H1 (cell line): ENCODE results near the gene IGLL5. TPM values are rescaled to one million over a fixed set of nuclear protein-coding genes. Genes with fewer than 3 reads are reported as not detected.
"Not testable (repeated sequence)": the region's sequence is repeated elsewhere in the genome, so short reads cannot be mapped to it uniquely, and the experiment has no call there.

Source experiments
- CTCF ChIA-PET: fragments of 300-600 bp; sonication (Branson Sonifier 250); formaldehyde crosslinking; loops from one replicate; lab custom pipeline; 2021; ENCODE audit not compliant: partially characterized antibody; lab: Charles Lee
- POLR2A ChIA-PET: fragments of 300-600 bp; sonication (Branson Sonifier 250); formaldehyde crosslinking; loops from one replicate; lab custom pipeline; 2021; ENCODE audit warnings: inconsistent platforms; ENCODE audit not compliant: partially characterized antibody; lab: Charles Lee
- DNase-seq, 2 experiments: peaks; one replicate each; pipeline versions ENCODE4 v3.0.0 to v3.0.0-alpha.2; 2010 to 2022; ENCODE audit warnings: low spot score in 2 of 2, low read depth in 1 of 2, mixed read lengths in 1 of 2
- FAIRE-seq: peaks from 2 replicates; lab custom pipeline; 2011; peaks lifted over from hg19 to GRCh38; lab: Jason Lieb, UNC
- H2AFZ ChIP-seq: 2 replicates; pipeline ENCODE4 v1.8.1; 2012; ENCODE audit warnings: low read length, inconsistent platforms
- H2AK5ac ChIP-seq: 2 replicates; pipeline ENCODE4 v1.6.1; 2013; ENCODE audit warnings: low read depth, low read length
- H2BK120ac ChIP-seq: replicated peaks from 2 replicates; pipeline ENCODE3; 2013; ENCODE audit warnings: low read depth, low read length, inconsistent platforms
- H2BK12ac ChIP-seq: 2 replicates; pipeline ENCODE4 v1.6.1; 2013; ENCODE audit warnings: low read depth, low read length
- H2BK15ac ChIP-seq: 2 replicates; pipeline ENCODE4 v1.6.1; 2013; ENCODE audit warnings: low read length
- H2BK20ac ChIP-seq: 2 replicates; pipeline ENCODE4 v1.6.1; 2013; ENCODE audit warnings: low read length
- H2BK5ac ChIP-seq: 2 replicates; pipeline ENCODE4 v1.6.1; 2013; ENCODE audit warnings: low read depth, low read length
- H3K14ac ChIP-seq: 2 replicates; pipeline ENCODE4 v1.6.1; 2013; ENCODE audit warnings: inconsistent platforms; ENCODE audit not compliant: insufficient read length
- H3K18ac ChIP-seq: 2 replicates; pipeline ENCODE4 v1.6.1; 2013; ENCODE audit warnings: low read length; ENCODE audit errors: extremely low read depth
- H3K23ac ChIP-seq: 2 replicates; pipeline ENCODE4 v1.6.1; 2013; ENCODE audit warnings: inconsistent platforms; ENCODE audit not compliant: insufficient read length
- H3K23me2 ChIP-seq: 2 replicates; pipeline ENCODE4 v1.6.1; 2013; ENCODE audit warnings: low read depth, low read length
- H3K27ac ChIP-seq: 2 replicates; pipeline ENCODE4 v1.6.1; 2011; ENCODE audit warnings: low read depth, low read length, inconsistent platforms
- H3K27me3 ChIP-seq, 4 experiments: replicated peaks in 1 of 4; 1 replicate in 1 of 4; 2 replicates in 3 of 4; pipeline versions ENCODE4 v1.6.1 to v1.8.1; 2011 to 2013; ENCODE audit warnings: low read length in 3 of 4, mild to moderate bottlenecking in 3 of 4, inconsistent platforms in 2 of 4, mixed read lengths in 2 of 4, moderate library complexity in 1 of 4; ENCODE audit not compliant: control insufficient read depth in 3 of 4, insufficient read depth in 3 of 4; ENCODE audit errors: extremely low read depth in 1 of 4
- H3K36me3 ChIP-seq, 4 experiments: 2 replicates each; pipeline versions ENCODE4 v1.6.1 to v1.8.1; 2011 to 2013; ENCODE audit warnings: mild to moderate bottlenecking in 4 of 4, low read length in 3 of 4, moderate library complexity in 2 of 4, control low read depth in 1 of 4, inconsistent platforms in 1 of 4; ENCODE audit not compliant: insufficient read depth in 4 of 4, control insufficient read depth in 2 of 4
- H3K4ac ChIP-seq: replicated peaks from 2 replicates; pipeline ENCODE3; 2013; ENCODE audit warnings: low read length, low read depth, mixed read lengths, inconsistent platforms; ENCODE audit not compliant: insufficient read length
- H3K4me1 ChIP-seq, 4 experiments: replicated peaks in 1 of 4; 1 replicate in 1 of 4; 2 replicates in 3 of 4; pipeline versions ENCODE4 v1.6.1 to v1.8.1; 2011 to 2013; ENCODE audit warnings: low read length in 3 of 4, inconsistent platforms in 2 of 4, mixed read lengths in 1 of 4; ENCODE audit not compliant: insufficient read depth in 4 of 4, control insufficient read depth in 3 of 4
- H3K4me2 ChIP-seq, 2 experiments: 2 replicates each; pipeline versions ENCODE4 v1.6.1 to v1.8.1; 2011 to 2013; ENCODE audit warnings: low read depth in 2 of 2, low read length in 2 of 2, control low read depth in 1 of 2, inconsistent platforms in 1 of 2, mild to moderate bottlenecking in 1 of 2; ENCODE audit not compliant: insufficient read depth in 1 of 2
- H3K4me3 ChIP-seq, 4 experiments: fragments of 200-600, 300-600 bp in 1 of 4; sonication (generic), shearing (Covaris generic), sonication (Bioruptor Twin) in 1 of 4; 2 replicates each; pipeline versions ENCODE4 v1.5.1 to v1.8.1; 2011 to 2016; ENCODE audit warnings: low read length in 4 of 4, low read depth in 3 of 4, control low read depth in 2 of 4, inconsistent platforms in 2 of 4, mild to moderate bottlenecking in 2 of 4, mixed read lengths in 1 of 4, moderate library complexity in 1 of 4; ENCODE audit not compliant: insufficient read depth in 2 of 4; ENCODE audit errors: extremely low read depth in 1 of 4
- H3K56ac ChIP-seq: replicated peaks from 2 replicates; pipeline ENCODE3; 2013; ENCODE audit warnings: low read depth, mild to moderate bottlenecking, mixed read lengths, low read length, inconsistent platforms; ENCODE audit not compliant: insufficient read length
- H3K79me1 ChIP-seq: 2 replicates; pipeline ENCODE4 v1.6.1; 2013; ENCODE audit warnings: low read depth, low read length, control low read depth
- H3K79me2 ChIP-seq, 2 experiments: 2 replicates each; pipeline versions ENCODE4 v1.6.1 to v1.8.1; 2012 to 2013; ENCODE audit warnings: low read length in 2 of 2, mild to moderate bottlenecking in 2 of 2, inconsistent platforms in 1 of 2; ENCODE audit not compliant: insufficient read depth in 2 of 2, control insufficient read depth in 1 of 2
- H3K9ac ChIP-seq, 4 experiments: replicated peaks in 1 of 4; 1 replicate in 1 of 4; 2 replicates in 3 of 4; pipeline versions ENCODE4 v1.6.1 to v1.8.1; 2011 to 2013; ENCODE audit warnings: low read depth in 3 of 4, low read length in 3 of 4, control low read depth in 2 of 4, mild to moderate bottlenecking in 2 of 4, moderate library complexity in 2 of 4, inconsistent platforms in 1 of 4; ENCODE audit errors: extremely low read depth in 1 of 4
- H3K9me3 ChIP-seq, 2 experiments: 2 replicates each; pipeline versions ENCODE4 v1.6.1 to v1.8.1; 2012 to 2013; ENCODE audit warnings: mild to moderate bottlenecking in 2 of 2, moderate library complexity in 2 of 2, control low read depth in 1 of 2, inconsistent platforms in 1 of 2, low read depth in 1 of 2, low read length in 1 of 2, mixed read lengths in 1 of 2; ENCODE audit not compliant: insufficient read depth in 2 of 2
- H4K20me1 ChIP-seq, 2 experiments: replicated peaks in 1 of 2; 2 replicates each; pipeline versions ENCODE3 to v1.8.1; 2011 to 2013; ENCODE audit warnings: inconsistent platforms in 2 of 2, low read length in 2 of 2, mild to moderate bottlenecking in 1 of 2; ENCODE audit not compliant: insufficient read depth in 2 of 2, control insufficient read depth in 1 of 2
- H4K5ac ChIP-seq: 2 replicates; pipeline ENCODE4 v1.6.1; 2013; ENCODE audit warnings: low read length, low read depth, mixed read lengths, inconsistent platforms; ENCODE audit not compliant: insufficient read length
- H4K8ac ChIP-seq: 2 replicates; pipeline ENCODE4 v1.8.0; 2013; ENCODE audit warnings: mild to moderate bottlenecking, moderate library complexity, low read length, inconsistent platforms; ENCODE audit not compliant: insufficient read depth; ENCODE audit errors: extremely low read depth
- H4K91ac ChIP-seq: replicated peaks from 2 replicates; pipeline ENCODE3; 2013; ENCODE audit warnings: low read length, mixed read lengths, inconsistent platforms; ENCODE audit not compliant: insufficient read length
- WGBS, 2 experiments: shearing (Covaris generic) in 1 of 2; methylation state at CpG; one replicate each; pipeline versions ENCODE4 v1.1.6 to v1.1.7; 2013 to 2015; ENCODE audit warnings: low lambda C conversion rate in 2 of 2, mixed read lengths in 2 of 2, inconsistent platforms in 1 of 2, low coverage in 1 of 2, missing lambda C conversion rate in 1 of 2; ENCODE audit not compliant: insufficient replicate concordance in 2 of 2, insufficient coverage in 1 of 2, insufficient read length in 1 of 2; ENCODE audit errors: extremely low coverage in 1 of 2, missing lambda C conversion rate in 1 of 2; 5-methylcytosine and 5-hydroxymethylcytosine counted together
- polyA plus RNA-seq, 7 experiments: library from polyadenylated mRNA; depleted of rRNA in 3 of 7; stranded (reverse) in 5 of 7; unstranded in 2 of 7; fragments of >200 nt in 5 of 7; fragments of 200-250 nt in 2 of 7; gene quantifications; 1 replicate in 5 of 7; 2 replicates in 1 of 7; 4 replicates in 1 of 7; pipeline versions ENCODE4 v1.2.1 to v1.2.3, GENCODE V29; 2011 to 2013; ENCODE audit warnings: missing spikeins in 2 of 7, mixed read lengths in 2 of 7
- total RNA-seq: library from RNA; stranded (reverse); fragmentation: NEBNext Ultra II Directional; extraction: Animal tissue kit (Norgen Biotek cat#: 25700); gene quantifications from 2 replicates; pipeline ENCODE4 v1.2.1, GENCODE V29; 2021

IGLL5 gene
- total and polyA plus RNA-seq, 2 of the 8 experiments (the other 6 are each of a cell fraction or from before 2014, with no cell fraction given): not detected

DNA sequence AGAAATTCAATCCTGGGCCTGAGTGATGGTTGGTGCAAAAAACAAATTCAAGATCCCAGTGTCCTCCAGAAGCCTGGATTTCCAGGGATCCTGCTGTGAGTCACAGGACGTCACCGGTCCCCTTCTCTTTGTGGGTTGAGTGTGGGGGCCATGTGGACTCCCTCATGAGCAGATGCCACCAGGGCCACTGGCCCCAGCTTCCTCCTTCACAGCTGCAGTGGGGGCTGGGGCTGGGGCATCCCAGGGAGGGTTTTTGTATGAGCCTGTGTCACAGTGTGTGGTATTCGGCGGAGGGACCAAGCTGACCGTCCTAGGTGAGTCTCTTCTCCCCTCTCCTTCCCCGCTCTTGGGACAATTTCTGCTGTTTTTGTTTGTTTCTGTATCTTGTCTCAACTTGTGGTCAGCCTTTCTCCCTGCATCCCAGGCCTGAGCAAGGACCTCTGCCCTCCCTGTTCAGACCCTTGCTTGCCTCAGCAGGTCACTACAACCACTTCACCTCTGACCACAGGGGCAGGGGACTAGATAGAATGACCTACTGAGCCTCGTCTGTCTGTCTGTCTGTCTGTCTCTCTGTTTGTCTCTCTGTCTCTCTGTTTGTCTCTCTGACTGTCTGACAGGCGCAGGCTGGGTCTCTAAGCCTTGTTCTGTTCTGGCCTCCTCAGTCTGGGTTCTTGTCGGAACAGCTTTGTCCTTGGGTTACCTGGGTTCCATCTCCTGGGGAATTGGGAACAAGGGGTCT is 11.9 kb downstream of the IGLL5 start:
- DNase-seq, H3K79me2 ChIP-seq, POLR2A ChIA-PET, H4K5ac ChIP-seq, H2BK120ac ChIP-seq, H3K36me3 ChIP-seq, H3K27ac ChIP-seq, H3K56ac ChIP-seq, H3K79me1 ChIP-seq, H2BK5ac ChIP-seq, H4K20me1 ChIP-seq, FAIRE-seq, CTCF ChIA-PET, H3K18ac ChIP-seq, H2BK12ac ChIP-seq, H3K23ac ChIP-seq, H3K4me3 ChIP-seq, H3K14ac ChIP-seq, H2BK15ac ChIP-seq, H2AK5ac ChIP-seq, H3K23me2 ChIP-seq, H2AFZ ChIP-seq, H4K8ac ChIP-seq, H3K4ac ChIP-seq, H3K4me1 ChIP-seq, H3K9ac ChIP-seq, H3K4me2 ChIP-seq, H4K91ac ChIP-seq, H2BK20ac ChIP-seq: not testable (repeated sequence)
- WGBS, 2 experiments: 83% methylated on average over 2 of the region's 9 CpGs; no CpG with 5 or more reads in 1 of the 2 experiments
- peaks cover 7 to 35% (median 15%) of the 10 kb centered on the region in 4 experiments for H3K27me3 ChIP-seq
- H3K9me3 ChIP-seq: peaks cover 13 to 55% of the 10 kb centered on the region in 2 experiments; a peak in 3 of 4 replicates
